Activated T-cell treated with anti-CD3 and anti-CD28 coated beads, Interleukin-2, amount 50 U/mL, for 48 hours (primary cell): Measurements from ENCODE around the gene SELENOO.

Source experiments
- DNase-seq, 2 experiments: peaks; one replicate each; pipeline ENCODE4 v3.0.0-alpha.2; 2020

SELENOO gene

DNA sequence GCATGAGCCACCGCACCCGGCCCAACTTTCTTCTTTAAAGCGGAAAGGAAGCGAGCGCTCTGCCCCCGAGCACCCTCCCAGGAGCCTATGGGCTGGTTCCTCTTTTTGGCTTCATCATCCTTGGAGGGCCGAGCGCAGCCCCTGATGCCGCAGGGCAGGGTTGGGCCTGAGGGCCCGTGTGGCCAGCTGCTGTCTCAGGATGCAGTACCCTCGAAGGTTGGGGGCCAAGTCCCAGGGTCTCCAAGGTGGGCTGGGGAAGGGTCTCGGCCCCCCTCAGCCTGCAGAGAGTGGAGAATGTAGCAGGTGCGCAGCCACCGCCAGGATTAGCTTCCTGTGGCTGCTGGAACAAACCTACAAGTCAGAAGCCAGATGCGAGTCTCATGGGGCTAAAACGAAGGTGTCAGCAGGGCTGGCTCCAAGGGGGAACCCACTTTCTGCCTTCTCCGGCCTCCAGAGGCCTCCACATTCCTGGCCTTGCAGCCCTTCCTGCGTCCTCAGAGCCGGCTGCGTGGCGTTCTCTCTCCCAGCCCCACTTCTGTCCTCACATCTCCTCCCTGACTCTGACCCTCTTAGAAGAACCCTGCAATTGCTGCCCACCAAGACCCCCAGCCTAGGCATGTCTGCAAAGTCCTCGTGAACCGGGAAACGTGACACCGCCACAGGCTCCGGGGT lies 27.4 kb upstream of the SELENOO start:
- DNase-seq: no peak

DNA sequence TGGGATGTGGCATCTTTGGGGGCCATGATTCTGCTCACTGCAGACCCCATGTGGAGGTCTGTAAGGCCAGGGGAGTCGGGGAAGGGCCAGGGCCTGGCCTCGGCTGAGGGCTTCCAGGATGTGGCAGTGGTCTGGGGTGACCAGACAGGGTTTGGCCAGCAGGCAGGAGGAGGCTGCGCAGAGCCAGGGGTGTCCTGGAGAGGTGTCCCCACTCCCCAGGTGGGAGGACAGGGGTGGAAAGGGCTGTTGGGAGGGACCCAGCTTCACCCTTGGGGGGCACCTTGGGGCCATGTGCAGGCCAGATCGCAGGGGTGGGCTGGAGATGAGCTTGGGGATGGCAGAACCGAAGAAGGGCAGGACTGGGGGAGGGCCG lies 26.8 kb upstream of the SELENOO start:
- DNase-seq: no peak

DNA sequence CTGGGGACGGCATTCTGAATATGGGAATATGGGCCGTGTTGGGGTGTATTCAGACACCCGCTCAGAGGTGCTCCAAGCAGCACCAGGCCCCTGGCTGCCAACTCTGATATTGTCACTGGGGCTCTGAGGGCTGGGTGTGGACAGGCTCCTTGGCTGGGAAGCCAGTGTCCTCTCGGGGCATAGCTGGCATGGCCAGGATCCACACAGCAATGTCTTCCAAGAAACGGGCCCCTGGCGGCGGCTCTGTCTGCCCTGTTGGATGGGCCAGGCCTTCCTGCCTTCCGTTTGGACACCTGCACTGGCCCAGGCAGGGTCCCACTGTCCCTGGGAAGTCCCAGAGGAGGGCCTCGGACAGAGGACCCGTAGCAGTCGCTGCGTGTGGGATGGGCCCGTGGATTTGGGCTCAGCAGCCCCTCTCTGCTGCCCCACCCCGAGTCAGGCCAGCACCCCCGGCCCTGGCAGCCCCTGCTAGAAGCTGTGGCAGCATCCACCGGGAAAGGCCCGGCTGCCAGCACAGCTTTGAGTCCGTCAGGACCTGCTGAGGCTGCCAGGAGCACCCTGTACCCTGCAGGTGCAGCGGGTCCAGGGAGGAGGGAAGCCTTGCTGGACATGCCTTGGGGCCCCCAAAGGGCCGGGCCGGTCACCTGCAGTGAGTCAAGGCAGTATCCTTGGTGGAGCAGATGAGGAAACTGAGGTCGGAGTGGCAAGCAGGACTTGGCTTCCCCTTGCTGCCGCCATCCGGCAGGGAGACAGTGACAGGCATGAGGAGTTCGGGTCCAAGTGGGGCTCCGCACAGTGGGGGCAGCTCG lies 26.2 kb upstream of the SELENOO start:
- DNase-seq: no peak

DNA sequence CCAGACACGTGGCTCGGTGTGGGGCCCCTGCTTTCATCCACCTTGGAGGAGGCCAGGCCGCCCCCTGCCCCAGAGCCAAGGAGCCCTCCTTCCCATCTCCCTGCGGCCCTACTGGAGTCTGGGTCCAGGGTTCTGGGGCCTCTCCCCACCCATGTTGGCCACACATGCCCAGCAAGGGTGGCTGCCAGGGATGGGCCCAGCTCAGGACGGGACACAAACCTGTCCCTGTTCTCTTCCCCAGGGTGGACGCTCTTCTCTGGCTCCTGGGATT lies 25.7 kb upstream of the SELENOO start:
- no peak for DNase-seq

DNA sequence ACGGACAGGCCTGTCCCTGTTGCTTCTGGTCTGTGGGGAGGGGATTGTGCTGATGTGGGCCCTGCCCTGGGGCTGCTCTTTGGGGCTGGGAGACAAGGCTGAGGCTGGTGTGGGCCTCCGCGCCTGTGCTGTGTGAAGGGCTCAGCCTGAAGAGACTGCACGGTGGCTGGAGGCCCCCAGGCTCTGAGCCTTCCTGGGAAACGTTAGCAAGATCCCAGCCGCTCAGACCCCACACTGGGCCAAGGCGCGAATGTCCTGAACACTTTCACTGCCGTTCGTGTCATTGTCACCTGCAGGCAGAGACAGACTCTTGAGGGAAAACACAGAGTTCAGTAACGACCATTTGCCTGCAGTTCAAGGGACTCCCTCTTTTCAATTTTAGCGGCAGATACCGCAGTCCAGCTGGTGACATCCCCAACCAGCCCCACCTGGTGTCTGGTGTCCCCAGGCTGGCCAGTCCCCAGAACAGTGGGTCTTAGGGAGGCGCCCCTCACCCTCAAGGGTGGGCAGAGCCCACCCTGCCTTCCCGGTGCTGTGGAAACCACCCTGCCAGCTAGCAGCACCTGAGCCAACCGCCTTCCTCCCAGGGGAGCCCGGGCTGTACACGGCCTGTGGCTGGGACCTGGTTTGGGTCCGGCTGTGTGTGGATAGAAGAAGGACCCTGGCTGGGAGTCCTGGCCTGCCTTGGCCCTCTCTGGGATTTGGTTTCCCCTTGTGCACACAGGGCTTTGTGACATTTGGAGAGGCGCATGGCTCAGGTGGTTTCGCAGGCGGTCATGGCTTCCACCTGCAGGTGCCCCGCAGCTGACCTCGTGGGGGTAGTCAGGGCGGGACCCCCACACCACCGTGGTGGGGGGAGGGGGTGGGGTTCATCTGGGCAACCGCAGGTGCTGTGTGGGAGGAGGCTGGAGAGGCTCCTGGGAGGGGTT lies 24.6 kb upstream of the SELENOO start:
- DNase-seq: no peak

DNA sequence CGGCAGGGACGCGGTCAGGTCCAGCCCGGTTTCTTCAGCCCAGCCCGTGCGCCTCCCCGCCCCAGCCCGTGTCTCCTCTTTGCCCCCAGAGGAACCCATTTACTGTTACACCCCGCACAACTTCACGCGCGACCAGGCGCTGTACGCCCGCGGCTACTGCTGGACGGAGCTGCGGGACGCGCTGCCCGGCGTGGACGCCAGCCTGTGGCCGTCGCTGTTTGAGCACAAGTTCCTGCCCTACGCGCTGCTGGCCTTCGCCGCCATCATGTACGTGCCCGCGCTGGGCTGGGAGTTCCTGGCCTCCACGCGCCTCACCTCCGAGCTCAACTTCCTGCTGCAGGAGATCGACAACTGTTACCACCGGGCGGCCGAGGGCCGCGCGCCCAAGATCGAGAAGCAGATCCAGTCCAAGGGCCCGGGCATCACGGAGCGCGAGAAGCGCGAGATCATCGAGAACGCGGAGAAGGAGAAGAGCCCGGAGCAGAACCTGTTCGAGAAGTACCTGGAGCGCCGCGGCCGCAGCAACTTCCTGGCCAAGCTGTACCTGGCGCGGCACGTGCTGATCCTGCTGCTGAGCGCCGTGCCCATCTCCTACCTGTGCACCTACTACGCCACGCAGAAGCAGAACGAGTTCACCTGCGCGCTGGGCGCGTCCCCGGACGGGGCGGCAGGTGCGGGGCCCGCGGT lies 23.8 kb upstream of the SELENOO start:
- no peak for DNase-seq

DNA sequence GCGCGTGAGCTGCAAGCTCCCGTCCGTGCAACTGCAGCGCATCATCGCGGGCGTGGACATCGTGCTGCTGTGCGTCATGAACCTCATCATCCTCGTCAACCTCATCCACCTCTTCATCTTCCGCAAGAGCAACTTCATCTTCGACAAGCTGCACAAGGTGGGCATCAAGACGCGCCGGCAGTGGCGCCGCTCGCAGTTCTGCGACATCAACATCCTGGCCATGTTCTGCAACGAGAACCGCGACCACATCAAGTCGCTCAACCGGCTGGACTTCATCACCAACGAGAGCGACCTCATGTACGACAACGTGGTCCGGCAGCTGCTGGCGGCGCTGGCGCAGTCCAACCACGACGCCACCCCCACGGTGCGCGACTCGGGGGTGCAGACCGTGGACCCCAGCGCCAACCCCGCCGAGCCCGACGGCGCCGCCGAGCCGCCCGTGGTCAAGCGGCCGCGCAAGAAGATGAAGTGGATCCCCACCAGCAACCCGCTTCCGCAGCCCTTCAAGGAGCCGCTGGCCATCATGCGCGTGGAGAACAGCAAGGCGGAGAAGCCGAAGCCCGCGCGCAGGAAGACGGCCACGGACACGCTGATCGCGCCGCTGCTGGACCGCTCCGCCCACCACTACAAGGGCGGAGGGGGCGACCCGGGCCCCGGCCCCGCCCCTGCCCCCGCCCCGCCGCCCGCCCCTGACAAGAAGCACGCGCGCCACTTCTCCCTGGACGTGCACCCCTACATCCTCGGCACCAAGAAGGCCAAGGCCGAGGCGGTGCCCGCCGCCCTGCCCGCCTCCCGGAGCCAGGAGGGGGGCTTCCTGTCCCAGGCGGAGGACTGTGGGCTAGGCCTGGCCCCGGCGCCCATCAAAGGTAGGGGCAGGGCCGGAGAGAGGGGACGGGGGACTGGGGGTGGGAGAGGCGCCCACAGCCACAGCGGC lies 23.0 kb upstream of the SELENOO start:
- DNase-seq: no peak

DNA sequence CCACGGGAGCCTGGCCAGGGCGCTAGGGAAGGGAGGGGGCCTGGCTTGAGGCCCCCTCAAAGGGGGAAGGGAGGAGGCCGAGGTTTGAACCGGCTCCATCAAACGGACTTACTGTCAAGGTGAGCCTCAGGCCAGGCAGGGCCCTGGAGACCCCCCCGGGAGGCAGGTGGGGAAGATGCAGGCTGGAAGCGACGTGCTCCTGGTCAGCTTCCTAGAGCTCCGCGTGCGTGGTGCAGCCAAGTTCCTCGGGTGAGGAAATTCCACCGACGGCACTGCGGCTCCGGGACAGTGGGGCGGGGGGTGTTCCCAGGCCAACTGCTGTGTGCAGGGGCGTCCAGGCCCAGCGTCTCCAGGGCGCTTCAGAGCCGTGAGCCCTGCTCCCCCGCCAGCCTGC lies 22.3 kb upstream of the SELENOO start:
- DNase-seq: no peak

DNA sequence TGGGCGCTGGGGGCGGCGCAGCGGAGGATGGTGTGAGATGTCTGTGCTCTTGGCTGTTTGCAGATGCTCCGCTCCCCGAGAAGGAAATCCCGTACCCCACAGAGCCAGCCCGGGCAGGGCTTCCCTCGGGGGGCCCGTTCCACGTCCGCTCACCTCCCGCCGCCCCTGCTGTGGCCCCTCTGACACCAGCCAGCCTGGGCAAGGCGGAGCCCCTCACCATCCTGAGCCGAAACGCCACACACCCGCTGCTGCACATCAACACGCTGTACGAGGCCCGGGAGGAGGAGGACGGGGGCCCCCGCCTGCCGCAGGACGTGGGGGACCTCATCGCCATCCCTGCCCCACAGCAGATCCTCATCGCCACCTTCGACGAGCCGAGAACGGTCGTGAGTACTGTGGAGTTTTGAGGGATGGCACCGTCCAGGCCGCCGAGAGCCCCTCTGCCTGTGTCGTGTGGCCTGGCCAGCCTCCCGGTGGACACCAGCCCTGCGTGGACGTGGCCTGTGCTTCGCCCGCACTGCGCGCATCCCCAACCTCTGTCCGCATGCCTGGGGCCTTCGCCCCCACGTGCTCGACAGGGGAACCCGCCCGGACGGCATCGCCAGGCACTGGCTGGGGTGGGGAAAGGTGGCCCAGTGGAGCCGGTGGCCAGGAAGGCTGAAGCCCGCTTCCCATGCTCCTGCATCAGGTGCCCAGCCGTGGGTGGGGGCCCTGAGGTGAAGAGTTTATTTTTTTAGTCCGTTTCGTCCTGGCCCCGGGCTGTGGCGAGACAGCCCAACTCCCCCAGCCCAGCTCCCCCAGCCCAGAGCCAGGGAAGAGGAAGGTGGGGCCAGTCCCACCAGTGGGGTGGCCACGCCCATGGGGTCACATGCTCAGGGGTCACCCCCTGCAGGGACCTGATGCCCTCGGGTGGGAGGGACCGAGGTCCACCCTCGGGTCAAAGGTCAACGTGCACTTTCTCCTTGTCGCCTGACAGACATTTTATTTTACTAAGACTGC lies 21.6 kb upstream of the SELENOO start:
- no peak for DNase-seq

DNA sequence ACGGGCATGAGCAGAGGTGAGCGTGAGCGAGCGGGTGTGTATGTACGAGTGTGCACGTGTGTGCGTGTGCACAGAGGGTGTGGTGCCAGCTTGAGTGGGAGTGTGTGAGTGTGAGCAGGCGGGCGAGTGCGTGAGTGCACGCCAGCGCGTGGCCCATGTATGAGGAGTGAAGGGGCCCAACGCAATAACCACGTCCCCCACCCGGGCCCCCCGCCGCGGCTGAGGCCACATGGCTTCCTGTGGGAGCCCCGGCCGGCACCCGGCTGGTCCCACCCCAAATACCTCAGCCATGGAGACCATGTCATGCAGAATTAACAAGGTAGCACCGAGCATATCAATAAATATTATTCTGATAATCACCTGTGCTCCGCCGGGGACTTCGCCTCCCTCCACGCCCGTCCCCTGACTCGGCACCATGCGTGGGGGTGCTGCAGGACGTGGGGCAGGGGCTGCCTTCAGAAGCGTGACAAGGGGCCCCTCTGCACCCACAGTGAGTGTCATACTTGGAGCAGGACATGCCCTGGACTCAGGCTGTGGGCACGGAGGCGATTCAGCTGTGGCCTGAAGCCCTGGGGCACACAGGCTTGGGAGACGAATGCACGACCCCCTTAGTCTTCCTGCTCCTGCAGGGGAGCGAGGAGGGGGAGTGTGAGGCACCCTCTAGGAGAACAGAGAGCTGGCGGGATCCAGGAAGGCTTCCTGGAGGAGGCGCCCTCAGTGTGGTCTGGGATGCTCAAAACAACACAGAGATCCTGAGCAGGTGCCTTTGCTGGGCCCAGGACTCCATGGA lies 20.7 kb upstream of the SELENOO start:
- no peak for DNase-seq

DNA sequence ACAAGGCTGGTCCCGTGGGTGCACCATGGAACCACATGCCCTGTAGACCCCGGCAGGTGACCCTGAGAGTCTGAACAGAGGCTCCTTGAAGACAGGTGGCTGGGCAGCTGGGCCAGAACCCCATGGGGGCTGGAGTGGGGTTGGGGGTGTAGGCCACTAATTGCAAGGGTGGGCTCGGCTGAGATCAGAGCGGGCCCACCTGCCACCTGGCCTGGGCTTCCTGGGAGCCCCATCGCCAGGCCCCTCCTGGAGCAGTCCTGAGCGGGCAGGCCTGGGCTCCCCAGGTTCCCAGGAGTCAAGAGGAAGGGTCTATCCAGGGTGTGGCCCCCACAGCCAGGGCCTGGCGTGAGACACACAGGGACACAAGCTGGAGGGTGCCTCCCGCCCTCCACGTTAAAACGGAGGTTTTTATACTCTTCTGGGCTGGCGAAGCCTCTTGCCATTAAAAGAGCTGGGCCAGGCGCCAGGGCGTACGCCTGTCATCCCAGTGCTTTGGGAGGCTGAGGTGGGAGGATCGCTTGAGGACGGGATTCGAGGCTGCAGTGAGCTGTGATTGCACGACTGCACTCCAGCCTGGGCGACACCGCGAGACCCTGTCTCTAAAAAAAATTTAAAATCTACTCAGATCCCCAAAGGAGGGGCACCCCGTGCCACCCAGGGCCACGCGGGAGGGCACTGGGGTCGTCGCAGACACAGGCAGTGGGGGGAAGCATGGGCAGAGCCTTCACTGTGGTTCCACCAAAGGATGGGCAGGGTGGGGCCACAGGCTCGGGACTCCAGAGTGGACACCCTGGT lies 19.9 kb upstream of the SELENOO start:
- no peak for DNase-seq

DNA sequence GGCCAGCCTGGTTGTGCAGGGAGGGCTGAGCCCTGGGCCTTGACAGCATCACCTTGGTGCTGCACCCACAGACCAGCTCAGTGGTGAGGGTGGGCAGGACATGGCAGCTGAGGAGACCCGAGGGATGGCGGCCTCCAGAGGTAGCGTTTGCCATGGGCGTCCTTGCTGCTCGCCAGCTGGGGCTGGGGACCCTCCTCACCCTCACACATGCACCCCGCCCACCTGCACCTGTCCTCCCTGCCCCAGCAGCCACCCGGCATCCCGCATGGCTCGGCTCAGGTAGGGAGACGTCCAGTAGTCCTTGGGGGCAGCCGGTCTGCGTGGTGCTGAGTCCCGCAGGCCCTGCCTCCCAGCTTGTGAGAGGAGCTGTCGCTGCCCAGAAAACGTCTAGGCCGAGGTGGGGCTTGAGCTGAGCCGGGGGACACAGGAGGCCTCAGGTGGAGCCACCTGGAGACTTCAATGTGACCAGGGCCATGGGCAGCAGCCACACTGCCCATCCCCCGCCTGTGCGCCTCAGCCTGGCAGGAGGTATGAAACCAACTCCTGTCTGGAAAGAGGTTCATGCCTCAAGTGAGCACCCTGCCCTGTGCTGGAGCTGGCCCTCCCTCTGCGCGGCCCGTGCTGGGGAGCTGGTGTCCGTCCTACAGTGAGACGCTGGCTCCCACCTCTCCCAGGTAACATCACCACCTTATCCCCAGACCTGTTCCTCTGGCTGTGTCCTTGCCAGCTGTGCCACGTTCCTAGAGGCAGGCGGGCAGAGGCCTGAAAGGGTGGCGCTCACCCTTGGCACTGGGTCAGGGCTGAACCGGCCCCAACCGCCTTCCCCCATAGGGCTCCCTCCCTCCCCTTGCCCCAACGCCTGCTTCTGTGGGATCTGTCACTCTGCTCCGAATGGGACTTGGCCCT lies 18.4 kb upstream of the SELENOO start:
- no peak for DNase-seq

DNA sequence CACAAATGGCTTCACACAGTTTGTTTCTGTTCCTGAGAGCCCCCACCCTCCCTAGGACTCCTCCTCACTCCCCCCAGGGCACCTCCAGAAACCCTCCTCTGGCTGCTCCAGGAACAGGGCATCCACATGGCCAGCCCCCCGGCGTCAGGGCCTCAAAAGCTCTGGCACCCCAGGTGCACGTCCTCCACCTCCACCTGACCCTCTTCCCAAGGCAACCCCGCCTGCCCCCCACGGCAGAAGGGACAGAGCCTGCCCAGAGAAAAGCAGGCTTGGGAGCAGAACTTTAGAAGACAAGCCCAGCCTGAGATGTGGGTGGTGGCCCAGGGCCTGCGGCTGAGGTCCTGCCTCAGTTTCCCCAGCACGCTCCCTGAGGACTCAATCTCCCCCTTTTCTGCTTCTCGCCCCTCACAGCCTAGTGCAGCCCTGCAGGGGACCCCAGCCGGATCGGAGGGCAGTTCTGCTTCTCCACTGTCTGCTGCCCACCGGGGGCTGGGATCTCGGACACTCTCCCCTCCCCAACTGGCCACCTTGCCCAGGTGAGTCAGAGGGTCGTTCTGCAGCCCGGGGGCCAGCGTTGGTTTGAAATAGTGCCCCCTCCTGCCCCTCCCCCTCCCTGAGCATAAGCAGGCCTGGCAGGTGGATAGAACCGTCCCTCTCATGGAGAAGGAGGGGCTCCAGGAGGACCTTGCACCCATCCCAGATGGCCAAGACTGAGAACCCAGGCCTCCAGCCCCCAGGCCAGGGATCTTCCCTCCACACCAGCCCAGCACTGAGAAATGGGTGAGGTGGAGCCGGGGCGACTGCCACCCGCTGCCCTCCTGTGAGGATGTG lies 17.5 kb upstream of the SELENOO start:
- DNase-seq: no peak

DNA sequence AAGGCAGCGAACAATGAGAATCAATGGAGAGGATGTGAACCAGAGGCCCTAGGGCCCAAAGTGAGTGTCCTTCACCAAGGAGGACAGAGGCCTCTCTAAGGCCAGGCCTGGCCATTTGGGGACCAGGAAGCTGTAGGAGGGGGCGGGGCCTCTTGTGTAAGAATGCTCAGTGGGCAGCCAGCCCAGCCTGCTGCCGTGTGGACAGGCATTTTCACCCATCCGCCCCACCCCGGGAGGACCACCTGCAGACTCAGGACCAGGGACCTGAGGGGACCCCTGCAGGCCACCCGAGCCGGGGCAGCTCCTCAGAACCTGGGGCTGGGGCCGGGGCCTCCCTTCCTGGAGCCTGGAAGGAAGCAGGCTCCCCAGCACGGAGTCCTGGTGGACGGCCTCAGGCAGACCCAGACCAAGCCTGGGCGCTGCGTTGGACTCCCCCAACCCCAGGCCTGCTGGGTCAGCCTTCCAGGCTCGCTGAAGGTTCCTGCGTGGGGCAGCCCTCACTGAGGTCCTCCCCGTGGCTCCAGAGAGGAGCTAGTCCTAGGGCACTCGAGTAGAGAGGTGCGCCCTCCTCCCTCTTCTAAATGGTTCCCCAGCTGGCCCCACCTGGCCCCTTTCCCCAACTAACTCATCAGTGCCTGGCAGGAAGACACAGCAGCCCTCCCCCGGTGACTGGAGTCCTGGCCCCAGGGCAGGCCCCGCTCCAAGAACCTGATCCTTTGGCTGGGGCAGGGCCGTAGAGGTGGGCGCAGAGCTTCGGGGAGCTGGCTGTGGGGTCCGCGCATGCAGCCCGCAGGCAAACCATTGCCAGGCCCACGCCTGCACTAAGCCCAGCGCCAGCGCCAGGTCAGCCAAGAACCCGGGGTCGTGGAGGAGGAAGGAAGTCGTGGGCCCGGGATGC lies 16.6 kb upstream of the SELENOO start:
- DNase-seq: no peak

DNA sequence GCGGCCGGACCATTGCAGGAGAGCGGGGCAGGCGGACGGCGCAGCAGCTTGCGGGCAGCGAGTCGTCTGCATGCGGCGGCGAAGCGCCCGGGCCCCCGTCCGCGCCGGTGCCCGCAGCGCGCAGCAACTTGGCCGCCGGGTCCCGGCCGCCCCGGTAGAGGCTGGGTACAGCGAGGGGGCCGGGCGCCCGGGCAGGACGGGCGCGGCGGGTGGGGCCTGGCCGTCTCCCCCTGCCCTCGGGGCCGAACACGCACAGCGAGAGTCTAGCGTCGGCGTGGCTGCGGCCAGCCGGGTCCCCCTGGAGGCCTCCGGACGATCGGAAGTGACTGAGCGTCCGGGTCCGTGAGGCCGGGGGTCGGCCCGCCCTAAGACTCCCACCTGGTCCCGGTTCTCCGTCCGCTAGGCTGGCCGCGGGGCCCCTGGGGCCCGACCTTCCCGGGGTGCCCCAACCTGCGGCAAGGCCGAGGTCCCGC lies 15.9 kb upstream of the SELENOO start:
- DNase-seq: no peak
